ENCODE results near the gene NOPCHAP1. TPM values are rescaled to one million over a fixed set of nuclear protein-coding genes. Genes with fewer than 3 reads are reported as not detected.
"Not testable (repeated sequence)": the region's sequence is repeated elsewhere in the genome, so short reads cannot be mapped to it uniquely, and the experiment has no call there.

The NOPCHAP1 gene
- total RNA-seq, 6 donors from 2014 or later = 2.1 to 13.0 (median 7.6) TPM

DNA sequence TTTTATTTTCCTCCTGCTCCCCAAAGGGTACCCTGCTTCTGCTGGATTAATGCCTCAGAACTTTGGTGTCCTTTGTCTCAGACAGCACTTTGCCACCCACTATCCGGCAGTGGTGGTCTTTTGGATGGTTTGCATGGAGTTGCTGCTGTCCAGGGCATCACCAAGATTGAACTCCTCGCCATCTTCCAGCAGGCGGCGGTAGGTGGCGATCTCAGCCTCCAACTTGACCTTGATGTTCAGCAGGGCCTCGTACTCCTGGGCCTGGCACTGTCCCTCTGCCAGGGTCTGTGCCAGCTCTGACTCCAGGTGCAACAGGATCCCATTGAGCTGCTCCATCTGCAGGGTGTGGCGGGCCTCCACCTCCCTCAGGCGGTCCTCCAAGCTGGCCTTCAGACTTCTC is 9.4 kb upstream of the NOPCHAP1 start:
- no peaks in the 10 kb centered on the region for H3K9me3 ChIP-seq
- no peaks in the 10 kb centered on the region for H3K27me3 ChIP-seq
- DNase-seq (peak in 1 of 2 donors; percentile 40), ATAC-seq (ENCODE audit: low FRiP score in 2 of 2) (no peak)
- H3K4me3 ChIP-seq = no peak overlapping the region
- no peaks in the 10 kb centered on the region for H3K36me3 ChIP-seq
- H3K27ac ChIP-seq = no peak overlapping the region
- WGBS, 2 donors = 85 to 99% methylated on average over 3 to 8 of the region's 8 CpGs
- TF ChIP-seq EP300 (IDR thresholded peaks at IDR 0.05) = no peak
- TF ChIP-seq, protein P1, sequence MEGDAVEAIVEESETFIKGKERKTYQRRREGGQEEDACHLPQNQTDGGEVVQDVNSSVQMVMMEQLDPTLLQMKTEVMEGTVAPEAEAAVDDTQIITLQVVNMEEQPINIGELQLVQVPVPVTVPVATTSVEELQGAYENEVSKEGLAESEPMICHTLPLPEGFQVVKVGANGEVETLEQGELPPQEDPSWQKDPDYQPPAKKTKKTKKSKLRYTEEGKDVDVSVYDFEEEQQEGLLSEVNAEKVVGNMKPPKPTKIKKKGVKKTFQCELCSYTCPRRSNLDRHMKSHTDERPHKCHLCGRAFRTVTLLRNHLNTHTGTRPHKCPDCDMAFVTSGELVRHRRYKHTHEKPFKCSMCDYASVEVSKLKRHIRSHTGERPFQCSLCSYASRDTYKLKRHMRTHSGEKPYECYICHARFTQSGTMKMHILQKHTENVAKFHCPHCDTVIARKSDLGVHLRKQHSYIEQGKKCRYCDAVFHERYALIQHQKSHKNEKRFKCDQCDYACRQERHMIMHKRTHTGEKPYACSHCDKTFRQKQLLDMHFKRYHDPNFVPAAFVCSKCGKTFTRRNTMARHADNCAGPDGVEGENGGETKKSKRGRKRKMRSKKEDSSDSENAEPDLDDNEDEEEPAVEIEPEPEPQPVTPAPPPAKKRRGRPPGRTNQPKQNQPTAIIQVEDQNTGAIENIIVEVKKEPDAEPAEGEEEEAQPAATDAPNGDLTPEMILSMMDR (IDR thresholded peaks at IDR 0.05) = no peak
- no peak for TF ChIP-seq POLR2A (IDR thresholded peaks at IDR 0.05)
- TF ChIP-seq POLR2AphosphoS5 (IDR thresholded peaks at IDR 0.05) = no peak
- no peaks in the 10 kb centered on the region for H3K4me1 ChIP-seq

DNA sequence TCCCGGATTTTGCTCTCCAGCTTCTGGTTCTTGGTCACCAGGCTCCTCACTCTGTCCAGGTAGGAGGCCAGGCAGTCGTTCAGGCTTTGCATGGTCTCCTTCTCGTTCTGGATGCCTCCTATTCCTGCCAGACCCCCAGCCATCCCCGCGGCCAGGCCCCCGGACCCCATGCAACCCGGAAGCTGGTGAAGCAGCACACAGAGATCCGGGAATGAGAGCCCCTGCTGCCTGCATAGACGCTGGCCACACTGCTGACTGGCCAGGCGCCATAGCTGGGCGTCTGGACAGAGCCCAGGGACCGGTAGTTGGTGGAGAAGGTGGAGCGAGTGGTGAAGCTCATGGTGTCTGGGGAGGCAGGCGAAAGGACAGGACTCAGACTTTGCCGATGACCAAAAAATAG is 8.4 kb upstream of the NOPCHAP1 start:
- H3K36me3 ChIP-seq; H3K4me3 ChIP-seq; H3K27me3 ChIP-seq; ATAC-seq (ENCODE audit: low FRiP score in 2 of 2); H3K27ac ChIP-seq; H3K4me1 ChIP-seq; H3K9me3 ChIP-seq: not testable (repeated sequence)
- WGBS, 2 donors = 88 to 91% methylated on average over 15 of the region's 15 CpGs
- DNase-seq = peak in 1 of 2 donors; percentile 71

DNA sequence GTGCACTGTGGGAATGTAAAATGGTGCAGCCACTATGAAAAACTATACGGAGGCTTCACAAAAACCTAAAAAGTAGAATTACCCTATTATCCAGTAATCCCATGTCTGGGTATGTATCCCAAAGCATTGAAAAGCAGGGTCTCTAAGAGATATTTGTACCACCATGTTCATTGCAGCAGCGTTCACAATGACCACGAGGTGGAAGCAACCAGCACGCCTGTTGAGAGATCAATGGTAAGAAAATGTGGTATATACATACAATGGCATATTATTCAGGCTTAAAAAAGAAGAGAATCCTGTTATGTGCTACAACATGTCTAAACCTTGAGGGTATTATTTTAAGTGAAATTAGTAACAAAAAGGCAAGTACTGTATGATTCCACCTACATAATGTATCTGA is 910 bp upstream of the NOPCHAP1 start:
- H3K9me3 ChIP-seq = no peaks in the 10 kb centered on the region
- DNase-seq (no peak), ATAC-seq (ENCODE audit: low FRiP score in 2 of 2) (no peak)
- no peak overlapping the region for H3K27ac ChIP-seq
- no peaks in the 10 kb centered on the region for H3K27me3 ChIP-seq
- 88 to 91% methylated on average over 4 of the region's 4 CpGs for WGBS, 2 donors
- no peak overlapping the region for H3K4me3 ChIP-seq
- H3K36me3 ChIP-seq = peaks cover 0 to 5% (median 0%) of the 10 kb centered on the region in 4 donors
- TF ChIP-seq POLR2AphosphoS5 (IDR thresholded peaks at IDR 0.05) = no peak
- peaks cover 13 to 18% (median 14%) of the 10 kb centered on the region in 4 donors for H3K4me1 ChIP-seq

DNA sequence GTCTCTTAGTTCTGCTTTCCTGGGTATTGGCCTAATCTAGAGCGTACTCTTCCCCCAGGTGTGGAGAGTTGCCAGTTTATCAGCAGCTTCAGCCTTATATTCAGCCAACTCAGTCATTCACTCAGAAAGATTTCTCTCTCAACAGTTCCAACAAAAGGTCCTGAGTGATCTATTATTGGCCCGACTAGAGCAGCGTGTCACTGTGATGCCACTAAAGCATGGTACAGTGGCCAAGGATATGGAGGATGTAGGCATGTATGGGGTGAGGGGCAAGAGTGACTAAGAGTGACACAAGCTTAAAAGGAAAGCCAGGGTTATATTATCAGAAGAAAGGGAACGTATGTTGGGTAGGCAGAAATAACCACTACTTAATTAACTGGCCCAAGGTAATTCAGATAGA is 4.8 kb downstream of the NOPCHAP1 start:
- ATAC-seq (ENCODE audit: low FRiP score in 2 of 2) (no peak), DNase-seq (no peak)
- Histone ChIP-seq H3K27me3 (no peaks in the 10 kb centered on the region), H3K36me3 (peaks cover 0 to 52% (median 17%) of the 10 kb centered on the region in 4 donors), H3K27ac (no peak overlapping the region), H3K4me3 (no peak overlapping the region), H3K4me1 (peaks cover 11 to 15% (median 13%) of the 10 kb centered on the region in 4 donors), H3K9me3 (no peaks in the 10 kb centered on the region)
- TF ChIP-seq, protein P1 (IDR thresholded peaks at IDR 0.05) = no peak
- no peak for TF ChIP-seq POLR2AphosphoS5 (IDR thresholded peaks at IDR 0.05)
- no peak for TF ChIP-seq EP300 (IDR thresholded peaks at IDR 0.05)
- TF ChIP-seq POLR2A (IDR thresholded peaks at IDR 0.05) = no peak
- 92 to 95% methylated on average over 4 of the region's 4 CpGs for WGBS, 2 donors

DNA sequence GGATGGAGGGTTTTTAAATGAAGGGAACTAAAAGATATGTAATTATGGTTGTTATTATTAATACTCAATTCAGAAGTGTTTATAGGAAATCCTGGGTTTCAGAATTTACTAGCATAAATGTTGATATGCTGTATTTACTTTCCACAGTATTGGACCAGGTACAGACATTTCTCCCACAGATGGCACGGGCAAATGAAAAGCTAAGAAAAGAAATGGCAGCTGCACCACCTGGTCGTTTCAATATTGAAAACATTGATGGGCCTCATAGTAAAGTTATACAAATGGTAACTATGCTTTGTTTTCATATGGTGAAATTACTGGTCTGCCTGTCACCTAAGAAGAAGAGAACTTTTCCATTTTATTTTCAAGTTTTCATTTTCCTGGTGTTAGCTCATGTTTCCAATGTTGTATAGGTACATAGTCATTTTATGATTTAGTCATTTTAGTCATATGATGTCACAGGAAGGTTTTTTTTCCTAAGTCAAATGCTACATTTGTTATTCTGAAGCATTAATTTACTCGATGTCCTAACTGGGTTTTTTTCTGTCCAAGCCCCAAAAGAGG is 5.5 kb downstream of the NOPCHAP1 start:
- no peak for DNase-seq
- no peak for ATAC-seq (ENCODE audit: low FRiP score in 2 of 2)
- H3K36me3 ChIP-seq = peaks cover 0 to 59% (median 19%) of the 10 kb centered on the region in 4 donors
- 73 to 84% methylated on average over 3 of the region's 3 CpGs for WGBS, 2 donors
- H3K27me3 ChIP-seq = no peaks in the 10 kb centered on the region
- H3K4me1 ChIP-seq = peaks cover 9 to 14% (median 12%) of the 10 kb centered on the region in 4 donors
- TF ChIP-seq POLR2A (IDR thresholded peaks at IDR 0.05) (no peak), POLR2AphosphoS5 (IDR thresholded peaks at IDR 0.05) (no peak), EP300 (IDR thresholded peaks at IDR 0.05) (no peak)
- TF ChIP-seq, protein P1 (IDR thresholded peaks at IDR 0.05) = no peak
- H3K27ac ChIP-seq = no peak overlapping the region
- H3K4me3 ChIP-seq = no peak overlapping the region
- H3K9me3 ChIP-seq = no peaks in the 10 kb centered on the region

DNA sequence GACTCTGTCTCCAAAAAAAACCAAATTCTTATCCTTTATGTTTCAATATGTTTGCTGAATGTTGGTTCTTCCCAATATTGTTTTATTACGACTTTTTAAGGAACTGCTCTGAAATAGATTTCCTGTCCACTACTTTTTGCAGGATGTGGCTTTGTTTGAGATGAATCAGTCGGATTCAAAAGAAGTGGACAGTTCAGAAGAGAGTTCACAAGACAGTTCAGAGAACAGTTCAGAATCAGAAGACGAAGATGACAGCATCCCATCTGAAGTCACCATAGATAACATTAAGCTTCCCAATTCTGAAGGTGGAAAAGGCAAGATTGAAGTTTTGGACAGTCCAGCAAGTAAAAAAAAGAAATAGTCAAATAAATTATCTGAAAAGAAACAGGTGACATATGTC is 8.2 kb downstream of the NOPCHAP1 start:
- Histone ChIP-seq H3K4me3 (no peak overlapping the region), H3K9me3 (no peaks in the 10 kb centered on the region), H3K4me1 (peaks cover 0 to 13% (median 9%) of the 10 kb centered on the region in 4 donors), H3K27ac (no peak overlapping the region), H3K36me3 (peaks cover 4 to 77% (median 22%) of the 10 kb centered on the region in 4 donors), H3K27me3 (no peaks in the 10 kb centered on the region)
- ATAC-seq (ENCODE audit: low FRiP score in 2 of 2) (no peak), DNase-seq (no peak)
- 73 to 78% methylated on average over 3 of the region's 3 CpGs for WGBS, 2 donors
- no peak for TF ChIP-seq EP300 (IDR thresholded peaks at IDR 0.05)
- no peak for TF ChIP-seq POLR2A (IDR thresholded peaks at IDR 0.05)
- no peak for TF ChIP-seq POLR2AphosphoS5 (IDR thresholded peaks at IDR 0.05)
- TF ChIP-seq, protein P1 (IDR thresholded peaks at IDR 0.05) = no peak

All from upper lobe of left lung (tissue), 6 donors.